ENCODE results near the gene CD37. TPM values are rescaled to one million over a fixed set of nuclear protein-coding genes. Genes with fewer than 3 reads are reported as not detected.
A peak's percentile ranks its signal among the peaks of the same experiment; 100 is the strongest.
"Not testable (repeated sequence)": the region's sequence is repeated elsewhere in the genome, so short reads cannot be mapped to it uniquely, and the experiment has no call there.

Gene CD37
- total RNA-seq, 1 donor: 0.36 TPM

DNA sequence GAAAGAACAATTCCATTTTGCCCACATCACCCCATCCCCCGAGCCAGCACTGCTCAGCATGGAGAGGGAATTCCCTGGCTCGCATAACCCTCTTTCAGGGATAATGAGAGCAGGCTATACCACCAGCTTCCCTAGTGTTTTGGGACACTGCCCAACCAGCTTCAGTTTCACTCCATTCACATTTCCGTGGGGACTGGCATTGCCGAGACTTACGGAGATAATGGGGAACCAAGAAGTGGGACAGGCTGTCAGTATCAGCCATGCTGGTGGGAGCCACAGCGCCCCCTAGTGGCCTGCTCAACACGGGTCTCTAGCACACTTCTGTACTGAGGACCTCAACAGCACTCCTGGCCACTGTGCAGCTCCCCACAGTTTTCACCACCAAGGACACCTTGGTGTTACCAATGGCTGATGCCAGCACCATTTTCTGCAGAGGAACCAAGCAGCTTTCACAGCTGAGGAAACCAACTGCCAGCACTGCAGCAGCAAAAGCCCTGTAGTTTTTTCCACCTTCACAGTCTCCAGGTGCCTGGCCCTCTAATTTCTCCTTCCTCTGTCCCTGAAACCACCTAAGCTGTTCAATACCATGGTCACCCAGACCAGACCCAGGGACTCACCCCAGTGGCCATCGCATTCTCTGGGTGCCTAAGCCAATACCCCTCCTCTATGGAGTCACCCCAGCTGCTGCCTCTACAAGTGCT is 33.9 kb upstream of the CD37 start:
- no peak overlapping the region for H3K27ac ChIP-seq (ENCODE audit: low read depth, low read length)
- H3K9me3 ChIP-seq (ENCODE audit: low read depth, low read length): no peaks in the 10 kb centered on the region
- H3K27me3 ChIP-seq (ENCODE audit: insufficient read depth, low read length): peaks cover 2% of the 10 kb centered on the region
- no peaks in the 10 kb centered on the region for H3K36me3 ChIP-seq (ENCODE audit: insufficient read depth, low read length)
- peak; percentile 97 for TF ChIP-seq CTCF (IDR thresholded peaks at IDR 0.05; ENCODE audit: extremely low read depth, low read depth, low read length)
- H3K4me2 ChIP-seq (ENCODE audit: insufficient read depth, low read length): peak overlapping the region; percentile 89
- peaks cover 3% of the 10 kb centered on the region for H4K20me1 ChIP-seq (ENCODE audit: insufficient read depth, low read length)
- no peaks in the 10 kb centered on the region for H3K4me1 ChIP-seq (ENCODE audit: insufficient read depth, low read length)
- DNase-seq (ENCODE audit: insufficient read length, low spot score, missing footprints): peak; percentile 94
- peak overlapping the region; percentile 55 for H3K4me3 ChIP-seq (ENCODE audit: insufficient read depth, low read length)
- H3K79me2 ChIP-seq (ENCODE audit: insufficient read depth, low read length): no peaks in the 10 kb centered on the region
- H2AFZ ChIP-seq (ENCODE audit: low read length): peak overlapping the region; percentile 88

DNA sequence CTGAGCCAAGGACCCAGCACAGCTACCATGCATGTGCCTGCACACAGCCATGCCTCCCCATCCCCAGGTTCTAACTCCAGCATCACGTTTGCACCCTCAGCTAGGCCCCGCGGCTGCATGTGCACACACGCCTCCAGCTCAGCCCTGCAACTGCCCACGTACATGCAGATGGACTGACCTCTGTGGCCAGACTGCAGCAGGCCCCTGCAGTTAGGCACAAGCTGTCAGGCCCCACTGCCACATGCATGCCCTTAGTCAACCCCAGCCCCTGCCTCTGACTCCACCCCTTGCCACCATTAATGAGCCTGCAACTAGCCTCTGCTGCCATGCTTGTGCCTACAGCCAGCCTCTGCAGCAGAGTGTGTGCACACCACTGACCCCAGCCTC is 33.3 kb upstream of the CD37 start:
- no peak overlapping the region for H3K27ac ChIP-seq (ENCODE audit: low read depth, low read length)
- H3K4me1 ChIP-seq (ENCODE audit: insufficient read depth, low read length): no peaks in the 10 kb centered on the region
- peaks cover 2% of the 10 kb centered on the region for H3K27me3 ChIP-seq (ENCODE audit: insufficient read depth, low read length)
- no peak overlapping the region for H2AFZ ChIP-seq (ENCODE audit: low read length)
- TF ChIP-seq CTCF (IDR thresholded peaks at IDR 0.05; ENCODE audit: extremely low read depth, low read depth, low read length): no peak
- no peak overlapping the region for H3K4me3 ChIP-seq (ENCODE audit: insufficient read depth, low read length)
- H3K4me2 ChIP-seq (ENCODE audit: insufficient read depth, low read length): no peak overlapping the region
- H3K79me2 ChIP-seq (ENCODE audit: insufficient read depth, low read length): no peaks in the 10 kb centered on the region
- no peaks in the 10 kb centered on the region for H3K36me3 ChIP-seq (ENCODE audit: insufficient read depth, low read length)
- no peak for DNase-seq (ENCODE audit: insufficient read length, low spot score, missing footprints)
- H4K20me1 ChIP-seq (ENCODE audit: insufficient read depth, low read length): peaks cover 3% of the 10 kb centered on the region
- H3K9me3 ChIP-seq (ENCODE audit: low read depth, low read length): no peaks in the 10 kb centered on the region

- not testable (repeated sequence) for H3K27me3 ChIP-seq (ENCODE audit: insufficient read depth, low read length); H3K79me2 ChIP-seq (ENCODE audit: insufficient read depth, low read length); H2AFZ ChIP-seq (ENCODE audit: low read length); H3K27ac ChIP-seq (ENCODE audit: low read depth, low read length); DNase-seq (ENCODE audit: insufficient read length, low spot score, missing footprints); H3K4me3 ChIP-seq (ENCODE audit: insufficient read depth, low read length); H4K20me1 ChIP-seq (ENCODE audit: insufficient read depth, low read length); H3K4me1 ChIP-seq (ENCODE audit: insufficient read depth, low read length); H3K9me3 ChIP-seq (ENCODE audit: low read depth, low read length); H3K36me3 ChIP-seq (ENCODE audit: insufficient read depth, low read length); H3K4me2 ChIP-seq (ENCODE audit: insufficient read depth, low read length)
Observed at GRCh38 chr19:49306734-49307133, 28.5 kb upstream of the CD37 start.

GRCh38 chr19:49309087-49309486 is 26.1 kb upstream of the CD37 start:
- no peaks in the 10 kb centered on the region for H3K36me3 ChIP-seq (ENCODE audit: insufficient read depth, low read length)
- no peak for TF ChIP-seq CTCF (IDR thresholded peaks at IDR 0.05; ENCODE audit: extremely low read depth, low read depth, low read length)

More at GRCh38 chr19:49309087-49309486, 26.1 kb upstream of the CD37 start:
- no peaks in the 10 kb centered on the region for H3K4me1 ChIP-seq (ENCODE audit: insufficient read depth, low read length)
- no peak overlapping the region for H3K4me2 ChIP-seq (ENCODE audit: insufficient read depth, low read length)
- H2AFZ ChIP-seq (ENCODE audit: low read length): no peak overlapping the region
- H3K27me3 ChIP-seq (ENCODE audit: insufficient read depth, low read length): no peaks in the 10 kb centered on the region
- no peak for DNase-seq (ENCODE audit: insufficient read length, low spot score, missing footprints)
- no peaks in the 10 kb centered on the region for H3K79me2 ChIP-seq (ENCODE audit: insufficient read depth, low read length)
- no peak overlapping the region for H3K27ac ChIP-seq (ENCODE audit: low read depth, low read length)
- H4K20me1 ChIP-seq (ENCODE audit: insufficient read depth, low read length): no peaks in the 10 kb centered on the region
- no peaks in the 10 kb centered on the region for H3K9me3 ChIP-seq (ENCODE audit: low read depth, low read length)
- no peak overlapping the region for H3K4me3 ChIP-seq (ENCODE audit: insufficient read depth, low read length)

Measured in osteoblast (primary cell).